K562 (cell line): ENCODE results near the gene AKT2. TPM values are rescaled to one million over a fixed set of nuclear protein-coding genes. Genes with fewer than 3 reads are reported as not detected.

ENCODE experiments used
- BDP1 ChIP-seq: IDR thresholded peaks from 3 replicates; pipeline ENCODE4 v1.6.1; 2011; ENCODE audit not compliant: insufficient read length, insufficient read depth
- ESRRB ChIP-seq: fragments of 250-450 bp; sonication (Bioruptor Pico); IDR thresholded peaks from 2 replicates; pipeline ENCODE4 v1.5.0; 2020; ENCODE audit warnings: mild to moderate bottlenecking, moderate library complexity, borderline replicate concordance
- HNRNPLL ChIP-seq: fragments of 200-400 bp; formaldehyde crosslinking; IDR thresholded peaks from 2 replicates; pipeline ENCODE4 v1.6.1; 2017; ENCODE audit warnings: low read length, low read depth, mild to moderate bottlenecking; ENCODE audit not compliant: poor library complexity, severe bottlenecking
- JUN ChIP-seq, 2 experiments: sonication (generic) in 1 of 2; formaldehyde crosslinking in 1 of 2; IDR thresholded peaks; 2 replicates each; pipeline versions ENCODE4 v1.6.1 to v1.8.0; 2012 to 2022; ENCODE audit warnings: borderline replicate concordance in 2 of 2, mild to moderate bottlenecking in 2 of 2, improper control_type of control experiment in 1 of 2, low read depth in 1 of 2, low read length in 1 of 2, missing genetic modification reagents in 1 of 2
- RBM14 ChIP-seq: fragments of 200-400 bp; formaldehyde crosslinking; IDR thresholded peaks from 2 replicates; pipeline ENCODE4 v1.6.1; 2018; ENCODE audit warnings: low read depth, mild to moderate bottlenecking, low read length, moderate library complexity, borderline replicate concordance; ENCODE audit not compliant: insufficient read depth
- SMAD4 ChIP-seq: fragments of 250-450 bp; sonication (Bioruptor Pico); conservative IDR thresholded peaks from 2 replicates; pipeline ENCODE4 v1.8.0; 2021; ENCODE audit warnings: inconsistent platforms, mild to moderate bottlenecking, moderate library complexity
- SREBF2 ChIP-seq: sonication (generic); formaldehyde crosslinking; IDR thresholded peaks from 2 replicates; pipeline ENCODE4 v1.4.0; 2020; ENCODE audit warnings: mild to moderate bottlenecking, missing genetic modification reagents
- TARDBP ChIP-seq: fragments of 450-650 bp; IDR thresholded peaks from 2 replicates; pipeline ENCODE4 v1.6.1; 2016
- ZFP30 ChIP-seq: fragments of 250-450 bp; sonication (Bioruptor Pico); IDR thresholded peaks from 2 replicates; pipeline ENCODE4 v1.8.0; 2022; ENCODE audit warnings: moderate library complexity, mild to moderate bottlenecking, inconsistent platforms, borderline replicate concordance
- ZNF133 ChIP-seq: fragments of 250-450 bp; sonication (Bioruptor Pico); IDR thresholded peaks from 2 replicates; pipeline ENCODE4 v1.4.0; 2020; ENCODE audit warnings: mild to moderate bottlenecking
- ZNF75A ChIP-seq: fragments of 450-650 bp; formaldehyde crosslinking; IDR thresholded peaks from 2 replicates; pipeline ENCODE4 v1.4.0; 2020; ENCODE audit warnings: mild to moderate bottlenecking
- ZNF76 ChIP-seq: fragments of 250-450 bp; sonication (Bioruptor Pico); IDR thresholded peaks from 2 replicates; pipeline ENCODE4 v1.4.0; 2020; ENCODE audit warnings: mild to moderate bottlenecking, moderate library complexity, borderline replicate concordance
- ZNF785 ChIP-seq: fragments of 250-450 bp; sonication (Bioruptor Pico); IDR thresholded peaks from 2 replicates; pipeline ENCODE4 v1.4.0; 2020; ENCODE audit warnings: mild to moderate bottlenecking
- polyA plus RNA-seq, 8 experiments: library from polyadenylated mRNA; depleted of rRNA in 4 of 8; stranded (reverse) in 5 of 8; unstranded in 3 of 8; fragments of >200 nt; fragmentation: Nextera tagmentation in 2 of 8; fragmentation: Illumina TruSeq in 1 of 8; extraction: Ambion mirVana in 2 of 8; extraction: Trizol in 1 of 8; gene quantifications; 2 replicates each; pipeline versions ENCODE4 v1.2.1 to v1.2.3, GENCODE V29; 2011 to 2014; ENCODE audit warnings: inconsistent platforms in 1 of 8, missing spikeins in 1 of 8
- total RNA-seq, 7 experiments: library from RNA; depleted of rRNA in 6 of 7; stranded (reverse); fragments of >200 nt in 6 of 7; fragmentation: Illumina TruSeq in 2 of 7; extraction: Trizol in 2 of 7; gene quantifications; 2 replicates each; pipeline versions ENCODE4 v1.2.1 to v1.2.3, GENCODE V29; 2011 to 2021; ENCODE audit warnings: low replicate concordance in 1 of 7
- TF ChIP-seq, protein P1 (sequence below), 2 experiments: fragments of 450-650 bp; IDR thresholded peaks; 2 replicates each; pipeline ENCODE4 v1.6.1; 2016
- TF ChIP-seq, protein P2 (sequence below): fragments of 450-650 bp; IDR thresholded peaks from 2 replicates; pipeline ENCODE4 v1.6.1; 2014; ENCODE audit warnings: low read depth, mild to moderate bottlenecking, moderate library complexity, borderline replicate concordance
- TF ChIP-seq, protein P3 (sequence below), 2 experiments: fragments of 450-650 bp in 1 of 2; IDR thresholded peaks; 2 replicates each; pipeline ENCODE4 v1.6.1; 2011 to 2017; ENCODE audit warnings: low read depth in 2 of 2, antibody characterized with exemption in 1 of 2, borderline replicate concordance in 1 of 2, low read length in 1 of 2, mild to moderate bottlenecking in 1 of 2, mixed read lengths in 1 of 2; ENCODE audit not compliant: control insufficient read depth in 1 of 2
- TF ChIP-seq, protein P4 (sequence below): fragments of 150-350 bp; conservative IDR thresholded peaks from 2 replicates; pipeline ENCODE4 v1.6.1; 2014; ENCODE audit warnings: low read length

The AKT2 gene
- total and polyA plus RNA-seq, 9 of the 15 experiments (the other 6 are each of a cell fraction or from before 2014, with no cell fraction given), result 1.1 to 132 (median 67.7) TPM

DNA sequence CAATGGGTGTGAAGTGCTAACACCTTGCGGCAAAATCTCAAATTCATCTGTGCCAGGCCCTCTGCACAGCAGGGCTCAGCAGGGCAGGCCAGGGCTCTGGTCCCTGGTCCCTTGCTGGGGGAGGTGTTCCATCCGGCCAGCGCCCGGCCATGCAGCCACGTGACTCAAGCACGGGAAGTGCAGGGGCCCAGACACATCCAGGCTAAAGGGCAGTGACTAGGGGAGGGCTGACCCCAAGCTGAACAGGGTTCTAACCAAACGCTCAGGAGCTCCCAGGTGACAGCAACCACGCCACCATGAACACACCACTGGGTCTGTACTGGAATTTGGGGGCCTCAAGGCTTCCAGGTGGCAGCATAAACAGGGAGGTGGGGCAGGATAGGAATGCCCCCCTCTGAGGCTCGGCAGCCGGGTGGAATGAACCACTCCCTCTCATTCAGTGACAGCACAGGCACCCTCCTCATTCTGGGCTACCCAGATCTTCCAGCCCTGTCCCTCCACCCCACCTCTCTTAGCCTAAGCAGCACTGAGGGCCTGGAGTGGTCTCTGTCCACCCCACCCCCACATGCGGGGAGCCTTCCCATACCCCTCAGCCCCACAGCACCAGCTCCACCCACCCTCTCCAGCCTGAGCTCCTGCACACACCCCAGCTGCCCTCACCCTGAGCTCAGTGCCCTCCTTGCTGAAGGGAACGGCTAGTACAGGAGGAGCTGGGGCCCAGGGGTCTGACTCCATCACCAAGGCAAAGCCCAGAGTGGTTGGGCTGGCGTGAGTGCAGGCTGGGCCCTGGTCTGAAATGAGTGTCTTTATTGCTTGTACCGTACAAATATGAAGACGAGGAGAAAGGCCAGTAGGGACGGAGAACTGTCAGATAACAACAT lies 53.4 kb downstream of the AKT2 start (continued):
- TF ChIP-seq BDP1, result no peak
- TF ChIP-seq, protein P1, sequence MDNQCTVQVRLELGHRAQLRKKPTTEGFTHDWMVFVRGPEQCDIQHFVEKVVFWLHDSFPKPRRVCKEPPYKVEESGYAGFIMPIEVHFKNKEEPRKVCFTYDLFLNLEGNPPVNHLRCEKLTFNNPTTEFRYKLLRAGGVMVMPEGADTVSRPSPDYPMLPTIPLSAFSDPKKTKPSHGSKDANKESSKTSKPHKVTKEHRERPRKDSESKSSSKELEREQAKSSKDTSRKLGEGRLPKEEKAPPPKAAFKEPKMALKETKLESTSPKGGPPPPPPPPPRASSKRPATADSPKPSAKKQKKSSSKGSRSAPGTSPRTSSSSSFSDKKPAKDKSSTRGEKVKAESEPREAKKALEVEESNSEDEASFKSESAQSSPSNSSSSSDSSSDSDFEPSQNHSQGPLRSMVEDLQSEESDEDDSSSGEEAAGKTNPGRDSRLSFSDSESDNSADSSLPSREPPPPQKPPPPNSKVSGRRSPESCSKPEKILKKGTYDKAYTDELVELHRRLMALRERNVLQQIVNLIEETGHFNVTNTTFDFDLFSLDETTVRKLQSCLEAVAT (IDR thresholded peaks at IDR 0.05), result no peak
- no peak for TF ChIP-seq ZNF75A
- TF ChIP-seq ZNF133 (CRISPR knock-in tag), result no peak
- TF ChIP-seq ZNF785, result no peak
- no peak for TF ChIP-seq ZFP30
- TF ChIP-seq ESRRB (CRISPR knock-in tag), result no peak
- TF ChIP-seq, protein P2, sequence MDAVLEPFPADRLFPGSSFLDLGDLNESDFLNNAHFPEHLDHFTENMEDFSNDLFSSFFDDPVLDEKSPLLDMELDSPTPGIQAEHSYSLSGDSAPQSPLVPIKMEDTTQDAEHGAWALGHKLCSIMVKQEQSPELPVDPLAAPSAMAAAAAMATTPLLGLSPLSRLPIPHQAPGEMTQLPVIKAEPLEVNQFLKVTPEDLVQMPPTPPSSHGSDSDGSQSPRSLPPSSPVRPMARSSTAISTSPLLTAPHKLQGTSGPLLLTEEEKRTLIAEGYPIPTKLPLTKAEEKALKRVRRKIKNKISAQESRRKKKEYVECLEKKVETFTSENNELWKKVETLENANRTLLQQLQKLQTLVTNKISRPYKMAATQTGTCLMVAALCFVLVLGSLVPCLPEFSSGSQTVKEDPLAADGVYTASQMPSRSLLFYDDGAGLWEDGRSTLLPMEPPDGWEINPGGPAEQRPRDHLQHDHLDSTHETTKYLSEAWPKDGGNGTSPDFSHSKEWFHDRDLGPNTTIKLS, result no peak
- 0 out of 2 replicates have a peak, but pooled peaks have one; percentile 14 for TF ChIP-seq ZNF76 (CRISPR knock-in tag)
- no peak for TF ChIP-seq TARDBP
- TF ChIP-seq HNRNPLL, result no peak
- TF ChIP-seq SREBF2, result no peak
- TF ChIP-seq SMAD4 (CRISPR knock-in tag), result peak; percentile 68; the same call in 1 of the 2 replicates
- TF ChIP-seq, protein P3, sequence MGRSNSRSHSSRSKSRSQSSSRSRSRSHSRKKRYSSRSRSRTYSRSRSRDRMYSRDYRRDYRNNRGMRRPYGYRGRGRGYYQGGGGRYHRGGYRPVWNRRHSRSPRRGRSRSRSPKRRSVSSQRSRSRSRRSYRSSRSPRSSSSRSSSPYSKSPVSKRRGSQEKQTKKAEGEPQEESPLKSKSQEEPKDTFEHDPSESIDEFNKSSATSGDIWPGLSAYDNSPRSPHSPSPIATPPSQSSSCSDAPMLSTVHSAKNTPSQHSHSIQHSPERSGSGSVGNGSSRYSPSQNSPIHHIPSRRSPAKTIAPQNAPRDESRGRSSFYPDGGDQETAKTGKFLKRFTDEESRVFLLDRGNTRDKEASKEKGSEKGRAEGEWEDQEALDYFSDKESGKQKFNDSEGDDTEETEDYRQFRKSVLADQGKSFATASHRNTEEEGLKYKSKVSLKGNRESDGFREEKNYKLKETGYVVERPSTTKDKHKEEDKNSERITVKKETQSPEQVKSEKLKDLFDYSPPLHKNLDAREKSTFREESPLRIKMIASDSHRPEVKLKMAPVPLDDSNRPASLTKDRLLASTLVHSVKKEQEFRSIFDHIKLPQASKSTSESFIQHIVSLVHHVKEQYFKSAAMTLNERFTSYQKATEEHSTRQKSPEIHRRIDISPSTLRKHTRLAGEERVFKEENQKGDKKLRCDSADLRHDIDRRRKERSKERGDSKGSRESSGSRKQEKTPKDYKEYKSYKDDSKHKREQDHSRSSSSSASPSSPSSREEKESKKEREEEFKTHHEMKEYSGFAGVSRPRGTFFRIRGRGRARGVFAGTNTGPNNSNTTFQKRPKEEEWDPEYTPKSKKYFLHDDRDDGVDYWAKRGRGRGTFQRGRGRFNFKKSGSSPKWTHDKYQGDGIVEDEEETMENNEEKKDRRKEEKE (IDR thresholded peaks at IDR 0.05; ENCODE audit: borderline replicate concordance in 1 of 2, control insufficient read depth in 1 of 2, low read depth in 2 of 2, low read length in 1 of 2), result no peak
- TF ChIP-seq RBM14, result no peak
- peak; percentile 18; the same call in 1 of the 2 replicates for TF ChIP-seq JUN (IDR thresholded peaks at IDR 0.05; ENCODE audit: borderline replicate concordance, low read depth, low read length)
- no peak for TF ChIP-seq JUN (CRISPR knock-in tag; IDR thresholded peaks at IDR 0.05; ENCODE audit: borderline replicate concordance)
- TF ChIP-seq, protein P4, sequence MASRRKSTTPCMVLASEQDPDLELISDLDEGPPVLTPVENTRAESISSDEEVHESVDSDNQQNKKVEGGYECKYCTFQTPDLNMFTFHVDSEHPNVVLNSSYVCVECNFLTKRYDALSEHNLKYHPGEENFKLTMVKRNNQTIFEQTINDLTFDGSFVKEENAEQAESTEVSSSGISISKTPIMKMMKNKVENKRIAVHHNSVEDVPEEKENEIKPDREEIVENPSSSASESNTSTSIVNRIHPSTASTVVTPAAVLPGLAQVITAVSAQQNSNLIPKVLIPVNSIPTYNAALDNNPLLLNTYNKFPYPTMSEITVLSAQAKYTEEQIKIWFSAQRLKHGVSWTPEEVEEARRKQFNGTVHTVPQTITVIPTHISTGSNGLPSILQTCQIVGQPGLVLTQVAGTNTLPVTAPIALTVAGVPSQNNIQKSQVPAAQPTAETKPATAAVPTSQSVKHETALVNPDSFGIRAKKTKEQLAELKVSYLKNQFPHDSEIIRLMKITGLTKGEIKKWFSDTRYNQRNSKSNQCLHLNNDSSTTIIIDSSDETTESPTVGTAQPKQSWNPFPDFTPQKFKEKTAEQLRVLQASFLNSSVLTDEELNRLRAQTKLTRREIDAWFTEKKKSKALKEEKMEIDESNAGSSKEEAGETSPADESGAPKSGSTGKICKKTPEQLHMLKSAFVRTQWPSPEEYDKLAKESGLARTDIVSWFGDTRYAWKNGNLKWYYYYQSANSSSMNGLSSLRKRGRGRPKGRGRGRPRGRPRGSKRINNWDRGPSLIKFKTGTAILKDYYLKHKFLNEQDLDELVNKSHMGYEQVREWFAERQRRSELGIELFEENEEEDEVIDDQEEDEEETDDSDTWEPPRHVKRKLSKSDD, result no peak
